Fibroblast of mammary gland (primary cell): ENCODE data around the gene KRTAP6-2.

Source experiments
- DNase-seq: peaks from one replicate; pipeline ENCODE4 v3.0.0-alpha.2; 2010; ENCODE audit warnings: low read depth
- H3K4me3 ChIP-seq: 2 replicates; pipeline ENCODE4 v1.5.1; 2011; ENCODE audit warnings: low read depth, mild to moderate bottlenecking, low read length, moderate library complexity; ENCODE audit not compliant: control insufficient read depth
- CTCF ChIP-seq: conservative IDR thresholded peaks from 2 replicates; pipeline ENCODE4 v1.5.1; 2011; ENCODE audit warnings: low read depth, low read length, inconsistent platforms; ENCODE audit not compliant: control insufficient read depth, insufficient read depth

The KRTAP6-2 gene

GRCh38 chr21:30628109-30628508 is 29.4 kb upstream of the KRTAP6-2 start:
- no peak for TF ChIP-seq CTCF
- H3K4me3 ChIP-seq: no peak overlapping the region
- no peak for DNase-seq

GRCh38 chr21:30625449-30626165 is 26.9 kb upstream of the KRTAP6-2 start:
- TF ChIP-seq CTCF: no peak
- no peak for DNase-seq
- H3K4me3 ChIP-seq: no peak overlapping the region

- TF ChIP-seq CTCF: no peak
- no peak overlapping the region for H3K4me3 ChIP-seq
- DNase-seq: no peak
Measured at GRCh38 chr21:30623362-30623761, 24.7 kb upstream of the KRTAP6-2 start.

GRCh38 chr21:30620522-30620921 is 21.8 kb upstream of the KRTAP6-2 start, which contains the start of gene KRTAP20-4:
Gene KRTAP20-4 (plus strand): TSS chr21:30620627.
- DNase-seq: no peak
- no peak for TF ChIP-seq CTCF
- H3K4me3 ChIP-seq: no peak within 1 kb of the TSS

GRCh38 chr21:30620080-30620479 is 21.4 kb upstream of the KRTAP6-2 start:
- H3K4me3 ChIP-seq: no peak overlapping the region
- DNase-seq: no peak
- TF ChIP-seq CTCF: no peak

GRCh38 chr21:30616125-30616524 is 17.4 kb upstream of the KRTAP6-2 start, which contains the start of gene KRTAP20-1:
Gene KRTAP20-1 (plus strand): TSS chr21:30616425. CDS start chr21:30616455, 30 bp downstream.
- no peak for TF ChIP-seq CTCF
- DNase-seq: no peak
- H3K4me3 ChIP-seq: no peak within 1 kb of the TSS
